Right ventricle myocardium inferior (tissue), 1 donor: ENCODE data around the gene FXYD6. TPM values are rescaled to one million over a fixed set of nuclear protein-coding genes. Genes with fewer than 3 reads are reported as not detected.

Source experiments
- ATAC-seq: fragments of 200-7000 bp; cut with Tn5 transposase; one replicate; pipeline ENCODE4 v1.9.1; 2020; ENCODE audit warnings: mild to moderate bottlenecking, moderate library complexity
- DNase-seq: peaks from one replicate; pipeline ENCODE4 v3.0.0; 2021; ENCODE audit errors: missing footprints
- intact Hi-C: fragments of 100-400 bp; cut with DNase I; formaldehyde crosslinking; loops from one replicate; pipeline ENCODE4 v1.11.0; 2022
- total RNA-seq: library from RNA; stranded (reverse); fragmentation: NEBNext Ultra II Directional; extraction: Animal tissue kit (Norgen Biotek cat#: 25700); gene quantifications from one replicate; pipeline ENCODE4 v1.2.1, GENCODE V29; 2021
- donor health status: DM: no; HTN: yes; CAD: no; lungs with severe emphysema.

Gene FXYD6
- total RNA-seq, 1 donor from 2014 or later, result 41.2 TPM

DNA sequence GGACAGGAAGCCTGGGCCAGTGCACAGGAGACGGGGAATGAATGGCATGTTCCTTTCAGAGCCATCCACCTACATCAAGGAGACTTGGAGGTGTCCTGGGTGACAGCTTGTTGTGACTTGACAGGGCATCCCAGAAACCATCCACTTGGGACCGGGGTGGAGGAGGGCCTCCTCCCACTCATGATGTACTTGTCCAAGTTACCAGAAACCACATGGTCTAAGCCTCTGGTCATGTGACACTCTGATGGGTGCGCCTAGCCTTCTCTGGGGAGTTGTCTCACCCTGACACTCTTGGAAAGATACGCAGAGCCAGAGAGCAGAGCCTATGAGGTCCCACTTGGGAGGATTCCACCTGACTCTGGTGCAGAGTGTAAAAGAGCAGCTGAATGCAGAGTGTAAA, 21.6 kb upstream of the FXYD6 start:
- intact Hi-C loops, result no loop called here
- DNase-seq (no peak), ATAC-seq (no peak)

DNA sequence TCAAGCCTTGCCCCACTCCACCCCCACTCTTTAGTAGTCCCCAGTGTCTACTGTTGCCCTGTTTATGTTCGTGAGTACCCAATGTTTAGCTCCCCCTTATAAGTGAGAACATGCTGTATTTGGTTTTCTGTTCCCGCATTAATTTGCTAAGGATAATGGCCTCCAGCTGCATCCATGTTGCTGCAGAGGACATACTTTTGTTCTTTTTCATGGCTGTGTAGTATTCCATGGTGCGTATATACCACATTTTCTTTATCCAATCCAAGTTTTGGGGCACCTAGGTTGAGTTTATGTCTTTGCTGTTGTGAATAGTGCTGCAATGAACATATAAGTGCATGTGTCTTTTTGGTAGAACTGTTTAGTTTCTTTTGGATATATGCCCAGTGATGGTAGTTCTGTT, 16.2 kb upstream of the FXYD6 start:
- DNase-seq, result no peak
- intact Hi-C loops, result no loop called here
- ATAC-seq, result no peak

DNA sequence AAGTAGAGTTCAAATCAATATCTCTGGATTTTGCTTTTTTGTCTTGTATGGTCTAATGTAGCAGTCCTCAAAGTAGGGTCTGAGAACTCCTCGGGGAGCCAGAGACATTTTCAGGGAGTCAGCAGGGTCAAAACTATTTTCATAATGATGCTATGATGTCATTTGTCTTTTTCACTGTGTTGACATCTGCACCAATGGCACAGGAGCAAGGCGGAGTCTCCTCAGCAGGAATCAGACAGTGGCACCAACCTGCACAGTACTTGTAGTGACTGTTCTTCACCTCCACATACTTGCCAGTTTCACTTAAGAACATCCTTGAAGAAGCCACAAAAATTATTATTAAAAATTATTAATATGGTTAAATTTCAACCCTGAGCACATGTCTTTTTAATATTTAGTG, 14.9 kb upstream of the FXYD6 start:
- DNase-seq (no peak), ATAC-seq (no peak)
- intact Hi-C loops, result no loop called here

DNA sequence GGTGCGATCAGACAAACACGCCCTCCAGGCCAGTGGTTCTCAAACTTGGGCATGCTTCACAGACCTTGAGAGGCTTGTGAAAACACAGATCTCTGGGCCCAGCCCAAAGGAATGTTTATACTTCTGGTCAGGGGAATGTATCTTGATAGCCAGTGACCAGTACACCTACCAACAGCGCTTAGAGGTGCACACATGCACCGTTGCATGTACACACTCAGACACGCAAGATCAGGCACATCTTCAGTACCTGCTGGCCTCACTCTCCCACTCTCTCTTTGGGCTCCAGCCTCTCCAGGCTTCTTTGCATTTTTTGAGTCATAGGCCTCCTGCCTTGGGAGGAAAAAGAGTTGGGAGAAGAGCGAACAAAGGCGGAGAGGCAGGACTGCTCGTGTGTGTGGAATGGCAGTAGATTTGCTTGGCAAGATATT, 11.7 kb upstream of the FXYD6 start:
- no peak for ATAC-seq
- DNase-seq, result no peak
- intact Hi-C loops, result loop anchor here (5.0 kb wide), 1 partner anchor 36 kb away; no protein-coding TSS in a partner anchor

DNA sequence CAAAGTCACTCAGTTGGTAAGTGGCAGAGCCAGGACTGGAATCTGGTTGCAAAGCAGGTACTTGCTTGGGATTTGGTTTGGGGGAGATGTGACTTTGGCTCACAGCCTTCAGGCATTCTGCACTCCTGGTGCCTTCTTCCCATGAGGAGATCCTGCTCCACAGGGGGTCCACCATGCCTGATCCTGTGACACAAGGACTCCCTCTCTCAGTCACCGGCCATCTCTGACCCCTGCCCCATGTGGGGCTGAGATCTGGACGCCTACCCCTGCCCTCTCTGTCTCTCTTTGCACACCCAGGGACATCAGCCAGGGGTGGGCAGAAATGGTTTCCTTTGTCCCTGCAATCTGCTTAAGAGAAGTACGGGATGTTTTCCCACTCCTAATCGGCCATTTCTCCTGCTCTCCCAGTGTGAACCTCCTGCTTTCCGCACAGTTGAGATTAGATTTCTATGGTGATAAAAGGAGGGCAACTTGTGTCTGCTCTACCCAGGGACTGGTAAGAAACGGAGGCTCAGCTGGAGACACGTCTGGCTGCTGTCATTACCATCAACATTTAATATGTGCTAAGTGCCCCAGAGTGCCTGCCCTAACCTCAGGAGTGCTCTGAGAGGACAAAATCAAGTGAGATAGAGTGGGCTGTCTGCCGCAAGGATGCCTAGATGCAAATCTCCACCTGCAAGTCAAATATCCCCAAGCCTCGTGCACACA, 11.1 kb upstream of the FXYD6 start:
- ATAC-seq (no peak), DNase-seq (no peak)
- intact Hi-C loops, result loop anchor here (5.0 kb wide), 1 partner anchor 35 kb away; no protein-coding TSS in a partner anchor

DNA sequence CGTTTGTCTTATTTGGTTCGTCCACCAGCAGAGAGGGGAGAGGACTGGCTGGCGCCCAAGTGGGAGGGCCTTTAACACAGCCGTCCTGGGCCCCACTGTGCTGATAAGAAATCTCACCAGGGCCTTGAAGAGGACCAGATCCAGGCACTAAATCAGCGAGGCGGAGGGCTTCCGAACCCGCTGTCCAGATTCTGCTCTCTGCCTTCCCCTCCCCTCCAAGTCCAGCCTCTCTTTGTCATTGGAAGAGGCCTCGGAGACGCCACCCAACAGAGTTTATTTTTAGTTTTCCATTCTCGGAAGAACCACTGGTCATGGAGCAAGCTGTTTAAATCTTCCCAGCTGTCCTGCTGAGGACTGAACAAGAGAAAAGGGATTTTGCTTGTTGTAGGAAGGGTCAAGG, 9.3 kb upstream of the FXYD6 start:
- DNase-seq (peak; percentile 89), ATAC-seq (peak; percentile 94)
- intact Hi-C loops, result loop anchor here (5.0 kb wide), 1 partner anchor 33 kb away; no protein-coding TSS in a partner anchor

DNA sequence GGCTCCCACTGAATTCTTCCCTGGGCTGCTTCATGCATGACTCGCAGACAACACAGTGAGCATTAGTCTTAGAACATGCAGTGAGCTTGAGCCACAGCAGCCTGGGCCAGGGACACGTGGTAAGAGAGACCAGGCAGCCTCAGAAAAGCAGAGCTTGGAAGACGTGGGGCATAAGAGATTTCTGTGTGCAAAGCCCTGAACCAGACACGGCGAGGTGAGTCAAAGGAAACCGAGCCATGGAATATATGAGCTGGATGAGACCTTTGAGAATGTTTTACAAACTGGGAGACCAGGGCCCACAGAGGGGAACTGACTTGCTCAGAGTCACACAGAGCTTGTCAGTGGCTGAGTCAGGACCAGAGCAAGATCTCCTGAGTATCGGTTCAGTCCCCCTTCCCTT, 8.5 kb upstream of the FXYD6 start:
- intact Hi-C loops, result loop anchor here (5.0 kb wide), 1 partner anchor 33 kb away; no protein-coding TSS in a partner anchor
- DNase-seq (no peak), ATAC-seq (no peak)

DNA sequence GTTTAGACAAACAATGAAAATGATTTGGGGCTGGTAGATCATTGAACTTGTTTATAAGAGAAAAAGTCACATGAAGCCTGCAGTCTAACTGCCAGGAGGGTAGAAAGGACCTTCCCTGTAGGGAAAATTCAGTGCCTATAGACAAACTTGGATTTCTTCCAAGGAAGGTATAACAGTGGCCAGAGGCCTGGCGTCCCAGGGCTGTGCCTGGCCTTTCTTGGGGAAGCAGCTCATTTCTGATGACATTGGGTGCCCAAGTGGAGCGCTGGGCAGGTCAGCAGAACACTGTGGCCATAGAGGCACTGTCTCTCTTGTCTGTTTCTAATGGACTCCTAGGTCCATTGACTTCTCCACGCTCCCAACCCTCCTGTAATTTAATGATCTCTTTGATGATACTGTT, 6.6 kb upstream of the FXYD6 start:
- DNase-seq (no peak), ATAC-seq (no peak)
- intact Hi-C loops, result no loop called here

DNA sequence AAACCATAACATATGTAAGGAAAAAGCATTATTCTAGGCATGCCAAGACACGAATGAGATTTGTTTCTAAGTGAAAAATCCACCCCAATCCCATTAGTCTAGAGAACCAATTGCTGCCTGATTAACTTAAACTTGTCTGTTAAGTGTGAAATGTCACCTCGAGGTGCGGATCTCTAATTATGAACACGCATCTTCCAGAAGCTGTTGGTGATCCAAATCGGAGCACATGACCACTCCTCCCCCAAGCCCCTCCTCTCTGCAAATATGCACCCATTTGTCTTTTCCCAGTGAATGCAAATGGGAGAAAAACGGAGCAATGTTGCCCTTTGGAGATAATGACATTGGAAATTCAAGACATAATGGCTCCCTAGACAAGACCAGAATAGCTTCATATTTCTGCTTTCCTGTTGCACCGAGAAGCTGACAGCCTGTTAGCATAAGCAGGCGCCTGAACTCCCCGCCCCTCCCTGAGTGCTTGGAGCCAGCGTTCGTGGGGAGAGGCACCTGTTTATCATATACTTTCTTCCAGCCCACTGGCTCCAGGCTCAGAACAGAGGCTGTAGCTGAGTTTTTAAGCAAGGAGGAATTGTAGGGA, 6.0 kb upstream of the FXYD6 start:
- intact Hi-C loops, result no loop called here
- no peak for ATAC-seq
- DNase-seq, result no peak

DNA sequence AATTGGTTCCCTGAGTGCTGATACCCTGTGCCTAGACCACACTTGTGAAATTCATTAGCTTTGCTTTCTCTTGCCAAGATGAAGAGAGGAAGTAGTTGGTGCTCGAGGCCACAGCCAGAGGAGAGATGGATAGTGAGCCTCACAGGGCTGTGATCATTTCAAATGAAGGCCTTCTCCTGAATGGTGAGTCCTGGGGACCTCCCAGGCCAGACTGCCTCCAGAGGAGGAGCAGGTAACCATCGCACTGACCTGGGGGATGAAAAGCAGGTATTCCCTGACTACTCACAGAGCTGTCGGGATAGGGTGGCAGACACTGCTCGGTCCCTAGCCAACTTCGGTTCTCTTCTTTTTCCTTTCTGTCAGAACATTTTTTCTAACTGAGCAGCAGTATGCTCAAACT, 4.8 kb upstream of the FXYD6 start:
- intact Hi-C loops, result no loop called here
- ATAC-seq (no peak), DNase-seq (no peak)

DNA sequence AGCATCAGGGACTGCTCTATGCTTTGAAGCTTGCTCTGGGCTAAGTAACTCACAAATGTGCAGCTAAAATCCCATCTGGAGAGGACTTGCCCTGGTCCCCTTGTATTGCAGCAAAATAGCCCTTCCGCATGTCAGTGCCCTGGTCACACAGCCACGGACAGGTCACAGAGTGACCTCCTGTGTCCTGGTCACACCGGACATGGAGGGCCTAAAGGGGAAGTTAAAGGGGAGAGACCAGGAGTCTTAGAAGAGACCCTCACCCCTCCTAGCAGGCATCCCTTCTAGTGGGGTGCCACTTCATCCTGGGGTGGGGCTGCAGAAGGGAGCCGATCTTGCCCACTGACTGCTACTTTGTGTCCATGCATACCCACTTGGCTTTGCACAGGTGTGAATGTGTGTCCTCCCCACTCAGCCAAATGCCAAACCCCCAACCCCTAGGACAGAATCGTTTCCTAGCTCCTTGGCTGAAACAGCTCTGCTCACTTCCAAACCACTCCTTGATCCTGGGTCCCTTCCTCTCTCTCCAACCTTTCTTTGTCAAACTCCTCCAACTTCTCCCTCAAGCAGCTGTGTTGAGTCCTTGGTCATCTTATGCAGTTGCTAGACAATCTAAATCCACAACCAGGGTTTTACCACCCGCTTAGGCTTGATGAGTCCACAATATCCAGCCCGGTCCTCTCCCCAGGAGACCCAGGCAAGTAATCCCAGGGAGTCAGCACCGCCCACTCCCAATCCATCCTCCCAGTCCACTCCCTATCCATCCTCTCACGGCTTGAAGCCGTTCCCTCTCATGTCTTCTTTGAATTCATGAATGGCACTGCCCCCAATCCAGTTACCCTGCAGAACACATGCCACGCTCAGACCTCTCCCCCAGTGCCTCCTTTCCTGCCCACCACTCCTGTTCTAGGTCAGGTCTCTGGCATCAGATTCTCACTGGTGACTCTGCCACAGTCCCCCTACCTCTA, 3.3 kb upstream of the FXYD6 start:
- DNase-seq (no peak), ATAC-seq (no peak)
- intact Hi-C loops, result no loop called here

DNA sequence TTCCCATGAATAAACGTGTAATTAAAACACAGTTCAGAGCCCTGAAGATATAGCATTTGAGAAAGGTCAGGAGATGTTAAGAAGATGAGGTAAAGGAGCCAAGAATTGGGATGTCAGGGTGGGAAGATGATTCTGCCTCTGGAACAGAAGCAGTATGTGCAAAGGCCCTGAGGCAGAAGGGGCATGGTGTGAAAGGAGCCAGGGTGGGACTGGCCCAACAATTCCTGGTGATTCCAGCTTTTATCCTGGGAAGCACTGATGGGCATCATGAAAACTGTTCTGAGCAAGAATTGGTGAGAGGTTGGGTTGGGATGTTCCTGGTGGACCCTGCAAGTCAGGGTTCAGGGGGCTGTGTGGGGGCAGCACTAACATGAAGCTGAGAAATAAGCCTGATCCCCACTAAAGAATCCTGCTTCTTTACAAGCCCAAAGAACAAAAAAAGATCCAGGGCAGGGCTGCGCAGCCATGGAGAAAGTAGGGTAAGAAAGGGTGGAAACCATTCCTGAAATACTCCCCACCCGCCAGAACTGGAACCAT, 2.5 kb upstream of the FXYD6 start:
- ATAC-seq, result no peak

DNA sequence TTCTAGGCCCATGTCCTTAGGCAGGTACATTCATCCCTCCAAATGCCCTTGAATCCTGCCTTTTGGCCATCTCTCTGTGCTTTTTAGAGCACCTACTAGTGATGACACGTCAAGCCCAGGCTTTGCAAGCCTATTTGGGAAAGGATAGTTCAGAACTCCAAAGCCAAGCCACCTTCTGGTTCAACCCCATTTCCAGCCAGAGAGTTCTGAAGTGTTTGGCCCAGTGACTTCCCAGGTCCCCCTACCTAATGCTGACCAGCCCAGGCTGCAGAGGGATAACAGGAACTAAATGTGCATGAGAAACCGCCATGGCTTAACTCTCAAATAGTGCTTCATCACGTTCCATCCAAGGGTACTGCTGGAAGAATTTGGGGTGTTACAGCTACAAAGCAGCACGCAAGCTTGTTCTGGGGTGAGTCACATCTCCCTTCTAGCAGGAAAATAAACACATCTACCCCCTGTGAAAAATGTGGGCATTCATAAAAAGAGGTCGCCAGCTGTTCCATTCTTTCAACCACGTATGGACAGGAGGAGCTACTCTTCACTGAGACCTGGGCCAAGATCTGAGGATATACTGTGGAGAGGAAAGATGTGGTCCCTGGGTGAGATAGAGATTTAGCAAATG, 2.0 kb upstream of the FXYD6 start:
- DNase-seq, result no peak
- ATAC-seq, result no peak
- intact Hi-C loops, result no loop called here

More for the DNA sequence above, 2.5 kb upstream of the FXYD6 start:
- intact Hi-C loops, result no loop called here
- DNase-seq, result no peak

DNA sequence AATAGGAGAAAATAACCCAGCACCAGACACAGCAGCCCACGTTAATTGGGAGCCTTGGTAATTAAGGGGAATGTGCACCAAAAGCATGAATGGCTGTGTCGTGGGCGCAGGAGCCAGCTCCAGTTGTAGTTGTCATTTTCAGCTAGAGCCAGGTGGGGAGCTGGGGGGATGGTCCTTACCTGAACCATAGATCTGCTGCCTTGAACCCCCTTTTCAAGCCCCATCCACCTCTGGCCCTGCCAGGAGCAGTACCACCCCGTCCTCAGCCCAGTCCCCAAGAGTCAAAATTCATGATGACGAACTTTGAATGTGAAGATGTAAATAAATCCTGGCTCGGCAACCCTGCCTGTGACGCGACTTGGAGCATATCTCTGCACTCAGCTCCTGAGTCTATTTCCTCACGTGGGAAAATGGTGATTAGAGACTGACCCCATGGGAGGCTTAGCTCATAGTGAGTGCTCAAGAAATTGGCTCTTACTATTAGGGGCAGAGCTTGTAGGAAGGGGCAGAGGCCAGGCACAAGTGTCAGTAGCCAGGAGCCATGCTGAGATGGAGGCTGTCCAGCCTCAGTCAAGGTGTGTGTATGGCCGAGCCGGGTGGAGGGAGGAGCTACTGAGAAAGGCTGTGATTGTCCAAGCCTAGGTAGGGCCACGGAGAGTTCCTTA, 794 bp upstream of the FXYD6 start:
- ATAC-seq (peak; percentile 70), DNase-seq (no peak)
- intact Hi-C loops, result no loop called here

DNA sequence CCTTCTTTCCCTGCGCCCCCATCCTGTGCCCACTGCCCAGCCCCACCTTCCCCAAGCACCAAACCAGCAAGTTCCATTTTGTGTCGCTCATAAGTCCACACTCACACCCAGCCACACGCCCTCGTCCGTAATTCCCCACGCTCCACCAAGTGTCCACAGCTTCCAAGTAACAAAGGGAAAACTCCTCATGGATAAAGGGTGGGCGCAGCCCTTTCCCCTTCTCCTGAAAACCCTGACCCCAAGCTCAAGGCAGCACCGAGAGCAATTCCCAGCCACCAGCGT, 458 bp downstream of the FXYD6 start:
- intact Hi-C loops, result loop anchor here (1.0 kb wide), 1 partner anchor 15 kb away; no protein-coding TSS in a partner anchor
- no peak for DNase-seq
- ATAC-seq, result no peak

DNA sequence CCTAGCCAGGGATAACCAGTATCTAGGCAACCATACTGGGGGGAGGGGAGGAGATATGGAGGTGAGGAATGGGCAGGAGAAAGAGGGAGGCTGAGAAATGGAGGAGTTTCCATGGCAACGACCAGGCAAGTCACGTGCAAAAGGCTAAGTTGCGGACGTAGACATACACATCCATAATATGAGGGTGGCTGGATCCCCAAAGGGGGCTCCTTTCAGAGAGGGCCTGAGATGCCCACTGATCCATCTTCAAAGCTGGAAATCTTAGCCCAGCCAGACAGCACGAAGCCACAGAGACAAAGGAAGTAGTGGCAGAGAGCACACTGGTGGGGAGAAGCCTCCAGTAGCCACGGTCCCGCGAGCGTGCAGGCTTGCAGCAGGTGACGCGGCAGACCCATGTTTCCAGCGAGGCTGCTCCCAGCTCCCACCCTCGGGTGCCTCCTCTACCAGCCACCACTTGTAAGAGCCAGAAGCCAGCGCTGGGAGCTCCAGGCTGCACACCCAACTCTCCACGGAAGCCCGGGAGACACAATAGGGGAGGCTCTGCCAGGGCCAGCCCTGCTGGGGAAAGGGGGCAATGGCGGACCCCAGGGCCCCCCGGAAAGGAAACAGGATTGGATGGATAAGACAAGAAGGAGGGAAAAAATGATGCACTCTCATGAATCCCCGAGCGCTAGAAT, 938 bp downstream of the FXYD6 start:
- intact Hi-C loops, result loop anchor here (1.0 kb wide), 1 partner anchor 14 kb away; no protein-coding TSS in a partner anchor
- DNase-seq (no peak), ATAC-seq (no peak)

DNA sequence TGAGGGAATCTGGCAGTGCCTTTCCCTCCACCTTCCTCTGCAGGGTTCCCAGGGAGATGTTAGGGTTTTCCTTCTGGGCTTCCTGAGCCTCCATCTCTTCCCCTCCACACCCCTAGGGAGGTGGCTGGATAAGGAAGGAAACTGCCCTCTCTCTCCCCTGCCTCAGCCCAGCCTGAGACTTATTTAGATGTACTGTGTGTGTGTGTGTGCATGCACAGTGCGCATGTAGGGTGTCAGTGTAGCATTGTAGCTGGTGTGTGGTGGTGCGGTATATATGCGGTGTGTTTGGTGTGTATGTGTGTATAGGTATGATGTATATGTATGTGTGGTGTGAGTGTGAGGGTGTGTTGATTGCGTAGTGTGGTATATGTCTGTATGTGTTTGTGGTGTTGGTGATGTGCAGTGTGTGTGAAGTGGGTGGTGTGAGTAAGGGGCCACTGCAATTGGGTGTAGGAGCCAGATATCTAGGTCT, 1.5 kb downstream of the FXYD6 start:
- DNase-seq, result no peak
- intact Hi-C loops, result no loop called here
- ATAC-seq, result no peak
